Hepatocyte (in vitro differentiated cells): ENCODE measurements around the gene GLRX3. TPM values are rescaled to one million over a fixed set of nuclear protein-coding genes. Genes with fewer than 3 reads are reported as not detected.

Experiments used
- DNase-seq: peaks from one replicate; pipeline ENCODE4 v3.0.0-alpha.2; 2016; ENCODE audit warnings: low spot score
- H2AFZ ChIP-seq: fragments of 200-600 bp; sonication (generic); 2 replicates; pipeline ENCODE4 v1.6.0; 2016; ENCODE audit warnings: antibody characterized with exemption, mild to moderate bottlenecking
- H3K27ac ChIP-seq: fragments of 200-600 bp; sonication (generic); 2 replicates; pipeline ENCODE4 v1.5.1; 2016; ENCODE audit warnings: mild to moderate bottlenecking
- H3K27me3 ChIP-seq: fragments of 200-600 bp; sonication (generic); 2 replicates; pipeline ENCODE4 v1.6.1; 2016
- H3K36me3 ChIP-seq: fragments of 200-600 bp; sonication (generic); replicated peaks from 2 replicates; pipeline ENCODE4 v1.5.1; 2016; ENCODE audit warnings: low read depth; ENCODE audit not compliant: insufficient read depth
- H3K4me1 ChIP-seq: fragments of 200-600 bp; sonication (generic); 2 replicates; pipeline ENCODE4 v1.5.1; 2016; ENCODE audit warnings: mild to moderate bottlenecking, moderate library complexity; ENCODE audit not compliant: insufficient read depth
- H3K4me2 ChIP-seq: fragments of 200-600 bp; sonication (generic); 2 replicates; pipeline ENCODE4 v1.6.0; 2016
- H3K4me3 ChIP-seq: fragments of 200-600 bp; sonication (generic); 2 replicates; pipeline ENCODE4 v1.5.1; 2016; ENCODE audit warnings: mild to moderate bottlenecking
- H3K79me2 ChIP-seq: fragments of 200-600 bp; sonication (generic); 2 replicates; pipeline ENCODE4 v1.6.0; 2017; ENCODE audit warnings: mild to moderate bottlenecking
- H3K9me2 ChIP-seq: fragments of 200-600 bp; sonication (generic); replicated peaks from 2 replicates; pipeline ENCODE4 v1.6.0; 2017; ENCODE audit warnings: mild to moderate bottlenecking; ENCODE audit not compliant: insufficient read depth
- H3K9me3 ChIP-seq: fragments of 200-600 bp; sonication (generic); 2 replicates; pipeline ENCODE4 v1.5.1; 2016; ENCODE audit warnings: low read depth, mild to moderate bottlenecking
- H4K20me1 ChIP-seq: fragments of 200-600 bp; sonication (generic); 2 replicates; pipeline ENCODE4 v1.6.0; 2016; ENCODE audit warnings: mild to moderate bottlenecking; ENCODE audit not compliant: insufficient read depth, poor library complexity, severe bottlenecking
- CTCF ChIP-seq: fragments of 200-600 bp; sonication (generic); IDR thresholded peaks from 2 replicates; pipeline ENCODE4 v1.5.1; 2016; ENCODE audit warnings: antibody characterized with exemption, mild to moderate bottlenecking; ENCODE audit not compliant: poor library complexity
- EZH2 ChIP-seq: fragments of 200-600 bp; sonication (generic); IDR thresholded peaks from 2 replicates; pipeline ENCODE4 v1.6.1; 2016; ENCODE audit warnings: antibody characterized with exemption, mild to moderate bottlenecking, borderline replicate concordance
- EZH2phosphoT487 ChIP-seq: fragments of 200-600 bp; sonication (generic); IDR thresholded peaks from one replicate; pipeline ENCODE4 v1.6.1; 2018; ENCODE audit warnings: antibody characterized with exemption, mild to moderate bottlenecking, low read depth, moderate library complexity; ENCODE audit not compliant: unreplicated experiment, severe bottlenecking
- WGBS: methylation state at CpG from one replicate; pipeline ENCODE4 v1.1.6; 2016; ENCODE audit warnings: low lambda C conversion rate; ENCODE audit errors: missing lambda C conversion rate; 5-methylcytosine and 5-hydroxymethylcytosine counted together
- polyA plus RNA-seq: library from polyadenylated mRNA; unstranded; fragments of >200 nt; fragmentation: Nextera tagmentation; extraction: Ambion mirVana; gene quantifications from 2 replicates; pipeline ENCODE4 v1.2.1, GENCODE V29; 2016
- total RNA-seq: library from RNA; depleted of rRNA; stranded (reverse); fragments of >200 nt; gene quantifications from 2 replicates; pipeline ENCODE4 v1.2.3, GENCODE V29; 2014

GLRX3 gene
- total and polyA plus RNA-seq, 2 experiments from 2014 or later, result 90.6 to 100 TPM

GRCh38 chr10:130192276-130192848, 56.2 kb downstream of the GLRX3 start:
- Histone ChIP-seq H3K36me3 (no peaks in the 10 kb centered on the region), H4K20me1 (no peaks in the 10 kb centered on the region), H3K79me2 (no peaks in the 10 kb centered on the region), H3K27me3 (no peaks in the 10 kb centered on the region), H3K9me3 (no peaks in the 10 kb centered on the region), H3K4me3 (no peak overlapping the region), H3K9me2 (no peaks in the 10 kb centered on the region), H2AFZ (no peak overlapping the region), H3K4me1 (peaks cover 3% of the 10 kb centered on the region), H3K4me2 (no peak overlapping the region), H3K27ac (no peak overlapping the region)
- WGBS, result 98% methylated on average over 10 of the region's 10 CpGs
- TF ChIP-seq EZH2phosphoT487, result no peak
- no peak for TF ChIP-seq EZH2
- TF ChIP-seq CTCF, result no peak
- no peak for DNase-seq

GRCh38 chr10:130193033-130193432, 56.8 kb downstream of the GLRX3 start:
- no peak overlapping the region for H3K4me2 ChIP-seq
- DNase-seq, result no peak
- no peak overlapping the region for H3K27ac ChIP-seq
- peaks cover 3% of the 10 kb centered on the region for H3K4me1 ChIP-seq
- no peak overlapping the region for H2AFZ ChIP-seq
- H3K36me3 ChIP-seq, result no peaks in the 10 kb centered on the region
- H3K79me2 ChIP-seq, result no peaks in the 10 kb centered on the region
- no peaks in the 10 kb centered on the region for H3K9me3 ChIP-seq
- 88% methylated on average over 5 of the region's 5 CpGs for WGBS
- no peak for TF ChIP-seq EZH2phosphoT487
- no peak for TF ChIP-seq CTCF
- no peak for TF ChIP-seq EZH2
- H4K20me1 ChIP-seq, result no peaks in the 10 kb centered on the region
- no peak overlapping the region for H3K4me3 ChIP-seq
- H3K9me2 ChIP-seq, result no peaks in the 10 kb centered on the region
- H3K27me3 ChIP-seq, result no peaks in the 10 kb centered on the region

GRCh38 chr10:130193493-130194193, 57.5 kb downstream of the GLRX3 start:
- H3K9me3 ChIP-seq, result no peaks in the 10 kb centered on the region
- TF ChIP-seq EZH2 (no peak), CTCF (no peak), EZH2phosphoT487 (no peak)
- no peaks in the 10 kb centered on the region for H3K79me2 ChIP-seq
- H2AFZ ChIP-seq, result no peak overlapping the region
- H3K4me1 ChIP-seq, result peaks cover 3% of the 10 kb centered on the region
- DNase-seq, result no peak
- H3K4me3 ChIP-seq, result no peak overlapping the region
- WGBS, result 85% methylated on average over 16 of the region's 16 CpGs
- no peaks in the 10 kb centered on the region for H3K27me3 ChIP-seq
- no peak overlapping the region for H3K4me2 ChIP-seq
- H3K27ac ChIP-seq, result no peak overlapping the region
- H4K20me1 ChIP-seq, result no peaks in the 10 kb centered on the region
- H3K36me3 ChIP-seq, result no peaks in the 10 kb centered on the region
- H3K9me2 ChIP-seq, result no peaks in the 10 kb centered on the region
